ENCODE results near the gene MED13L. TPM values are rescaled to one million over a fixed set of nuclear protein-coding genes. Genes with fewer than 3 reads are reported as not detected.
A peak's percentile ranks its signal among the peaks of the same experiment; 100 is the strongest.

The MED13L gene
- total RNA-seq, 4 donors from 2014 or later, result 168 to 349 (median 246) TPM

DNA sequence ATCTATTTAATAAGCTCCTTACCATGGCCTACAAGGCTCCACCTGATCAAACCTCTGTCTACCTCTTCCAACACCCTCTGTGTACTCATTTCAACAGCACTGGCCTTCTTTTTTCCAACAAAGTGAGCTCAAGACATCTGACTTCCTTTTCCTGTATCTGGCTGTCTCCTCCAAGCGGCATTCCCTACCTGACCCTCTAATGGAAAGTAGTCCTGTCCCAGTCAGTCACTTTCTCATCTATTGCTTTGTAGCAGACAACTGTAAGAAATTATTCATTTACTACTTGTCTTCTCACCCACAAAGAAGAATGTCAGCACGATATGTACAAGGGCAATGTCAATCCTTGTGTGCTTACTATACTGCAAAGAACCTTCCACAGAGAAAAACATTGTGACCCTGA, 149.6 kb downstream of the MED13L start:
- Histone ChIP-seq H3K4me1 (peaks cover 62 to 64% of the 10 kb centered on the region in 2 donors), H3K9me3 (no peaks in the 10 kb centered on the region), H3K27me3 (no peaks in the 10 kb centered on the region), H3K36me3 (no peaks in the 10 kb centered on the region), H3K27ac (no peak overlapping the region), H3K4me3 (replicated peaks in 1 of 3) (no peak overlapping the region)
- WGBS, 2 donors, result 88 to 90% methylated on average over 2 of the region's 2 CpGs
- no peak for DNase-seq
- intact Hi-C loops (cut with DNase I), result no loop called here
- TF ChIP-seq POLR2A (IDR thresholded peaks at IDR 0.05), result no peak
- TF ChIP-seq, protein P1, sequence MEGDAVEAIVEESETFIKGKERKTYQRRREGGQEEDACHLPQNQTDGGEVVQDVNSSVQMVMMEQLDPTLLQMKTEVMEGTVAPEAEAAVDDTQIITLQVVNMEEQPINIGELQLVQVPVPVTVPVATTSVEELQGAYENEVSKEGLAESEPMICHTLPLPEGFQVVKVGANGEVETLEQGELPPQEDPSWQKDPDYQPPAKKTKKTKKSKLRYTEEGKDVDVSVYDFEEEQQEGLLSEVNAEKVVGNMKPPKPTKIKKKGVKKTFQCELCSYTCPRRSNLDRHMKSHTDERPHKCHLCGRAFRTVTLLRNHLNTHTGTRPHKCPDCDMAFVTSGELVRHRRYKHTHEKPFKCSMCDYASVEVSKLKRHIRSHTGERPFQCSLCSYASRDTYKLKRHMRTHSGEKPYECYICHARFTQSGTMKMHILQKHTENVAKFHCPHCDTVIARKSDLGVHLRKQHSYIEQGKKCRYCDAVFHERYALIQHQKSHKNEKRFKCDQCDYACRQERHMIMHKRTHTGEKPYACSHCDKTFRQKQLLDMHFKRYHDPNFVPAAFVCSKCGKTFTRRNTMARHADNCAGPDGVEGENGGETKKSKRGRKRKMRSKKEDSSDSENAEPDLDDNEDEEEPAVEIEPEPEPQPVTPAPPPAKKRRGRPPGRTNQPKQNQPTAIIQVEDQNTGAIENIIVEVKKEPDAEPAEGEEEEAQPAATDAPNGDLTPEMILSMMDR (IDR thresholded peaks at IDR 0.05), result no peak

DNA sequence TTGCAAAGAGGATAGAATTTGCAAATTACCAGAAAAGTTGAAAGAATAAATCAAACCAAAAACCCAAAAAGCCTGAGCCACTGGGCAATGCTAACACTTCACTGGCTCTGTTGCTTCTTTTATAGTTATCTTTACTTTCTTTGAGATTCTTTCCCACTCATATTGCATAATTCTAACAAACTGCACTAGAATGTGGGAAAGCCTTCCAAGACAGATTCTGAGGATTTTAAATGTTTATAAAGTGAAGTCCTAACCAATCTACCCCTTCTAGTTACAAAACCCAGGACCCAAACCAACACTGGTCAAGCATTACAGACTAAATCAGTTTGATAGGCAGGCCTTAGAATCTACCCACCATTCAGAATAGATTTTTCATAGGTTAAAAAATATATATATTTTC, 150.9 kb downstream of the MED13L start:
- TF ChIP-seq POLR2A (IDR thresholded peaks at IDR 0.05), result no peak
- TF ChIP-seq, protein P1 (IDR thresholded peaks at IDR 0.05), result no peak
- no peak for DNase-seq
- no peak overlapping the region for H3K27ac ChIP-seq
- intact Hi-C loops (cut with DNase I), result no loop called here
- no peak overlapping the region for H3K4me3 ChIP-seq (replicated peaks in 1 of 3)
- no peaks in the 10 kb centered on the region for H3K9me3 ChIP-seq
- H3K36me3 ChIP-seq, result no peaks in the 10 kb centered on the region
- no peaks in the 10 kb centered on the region for H3K27me3 ChIP-seq
- peaks cover 62 to 63% of the 10 kb centered on the region in 2 donors for H3K4me1 ChIP-seq

DNA sequence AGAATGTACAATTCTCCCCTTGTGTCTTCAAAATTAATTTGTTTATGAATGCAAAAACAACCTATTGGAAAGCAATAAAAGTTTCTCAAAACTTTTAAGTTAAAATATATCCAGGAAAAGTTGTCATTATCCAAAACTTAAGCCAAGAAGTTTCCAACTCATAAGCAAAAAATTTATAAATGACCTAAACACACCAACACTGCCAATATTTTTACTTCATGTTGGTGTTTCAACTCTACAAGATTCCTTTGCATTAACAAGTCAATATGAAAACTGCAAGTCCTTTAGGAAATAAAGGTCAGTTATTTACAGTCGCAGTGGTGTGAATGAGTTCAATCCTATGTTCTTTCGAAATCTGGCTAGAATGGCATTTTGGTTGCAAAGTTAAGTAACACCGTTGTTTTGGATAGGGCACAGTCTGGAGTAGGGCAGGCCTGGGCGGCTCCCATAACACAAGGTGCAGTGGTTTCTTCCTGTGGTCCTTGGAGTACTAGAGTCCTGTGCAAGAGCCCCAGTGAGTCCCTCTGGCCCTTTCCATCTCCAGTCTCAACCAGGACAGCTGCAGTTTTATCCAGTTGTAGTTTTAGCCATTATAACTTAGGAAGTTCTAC, 151.4 kb downstream of the MED13L start:
- TF ChIP-seq, protein P1 (IDR thresholded peaks at IDR 0.05), result no peak
- TF ChIP-seq POLR2A (IDR thresholded peaks at IDR 0.05), result no peak
- no peak overlapping the region for H3K4me3 ChIP-seq (replicated peaks in 1 of 3)
- 75 to 84% methylated on average over 4 of the region's 4 CpGs for WGBS, 2 donors
- DNase-seq, result no peak
- peaks cover 66 to 68% of the 10 kb centered on the region in 2 donors for H3K4me1 ChIP-seq
- intact Hi-C loops (cut with DNase I), result no loop called here
- no peaks in the 10 kb centered on the region for H3K27me3 ChIP-seq
- peak overlapping the region in 1 of 3 donors; percentile 19 for H3K27ac ChIP-seq
- no peaks in the 10 kb centered on the region for H3K36me3 ChIP-seq
- H3K9me3 ChIP-seq, result no peaks in the 10 kb centered on the region

DNA sequence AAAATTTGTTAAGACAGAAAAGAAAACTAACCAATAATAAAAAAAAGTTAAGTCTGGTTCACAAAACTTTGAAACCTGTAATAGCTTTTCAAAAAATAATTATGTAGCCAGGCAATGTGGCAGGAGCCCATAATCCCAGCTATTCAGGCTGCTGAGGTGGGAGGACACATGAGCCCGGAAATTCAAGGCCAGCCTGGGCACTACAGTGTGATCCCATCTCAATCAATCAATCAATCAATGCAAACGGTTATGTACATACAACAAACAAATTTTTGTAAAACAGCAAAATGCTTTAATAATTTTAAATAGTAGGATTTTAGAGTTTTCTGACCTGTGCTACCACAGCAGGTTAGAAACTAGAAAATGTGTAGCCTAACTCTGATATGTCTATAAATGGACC, 152.4 kb downstream of the MED13L start:
- no peak overlapping the region for H3K4me3 ChIP-seq (replicated peaks in 1 of 3)
- no peak for DNase-seq
- intact Hi-C loops (cut with DNase I), result no loop called here
- WGBS, 2 donors, result 87 to 93% methylated on average over 2 of the region's 2 CpGs
- TF ChIP-seq, protein P1 (IDR thresholded peaks at IDR 0.05), result no peak
- TF ChIP-seq POLR2A (IDR thresholded peaks at IDR 0.05), result no peak
- no peaks in the 10 kb centered on the region for H3K27me3 ChIP-seq
- no peak overlapping the region for H3K27ac ChIP-seq
- H3K9me3 ChIP-seq, result no peaks in the 10 kb centered on the region
- peaks cover 60 to 66% of the 10 kb centered on the region in 2 donors for H3K4me1 ChIP-seq
- no peaks in the 10 kb centered on the region for H3K36me3 ChIP-seq

DNA sequence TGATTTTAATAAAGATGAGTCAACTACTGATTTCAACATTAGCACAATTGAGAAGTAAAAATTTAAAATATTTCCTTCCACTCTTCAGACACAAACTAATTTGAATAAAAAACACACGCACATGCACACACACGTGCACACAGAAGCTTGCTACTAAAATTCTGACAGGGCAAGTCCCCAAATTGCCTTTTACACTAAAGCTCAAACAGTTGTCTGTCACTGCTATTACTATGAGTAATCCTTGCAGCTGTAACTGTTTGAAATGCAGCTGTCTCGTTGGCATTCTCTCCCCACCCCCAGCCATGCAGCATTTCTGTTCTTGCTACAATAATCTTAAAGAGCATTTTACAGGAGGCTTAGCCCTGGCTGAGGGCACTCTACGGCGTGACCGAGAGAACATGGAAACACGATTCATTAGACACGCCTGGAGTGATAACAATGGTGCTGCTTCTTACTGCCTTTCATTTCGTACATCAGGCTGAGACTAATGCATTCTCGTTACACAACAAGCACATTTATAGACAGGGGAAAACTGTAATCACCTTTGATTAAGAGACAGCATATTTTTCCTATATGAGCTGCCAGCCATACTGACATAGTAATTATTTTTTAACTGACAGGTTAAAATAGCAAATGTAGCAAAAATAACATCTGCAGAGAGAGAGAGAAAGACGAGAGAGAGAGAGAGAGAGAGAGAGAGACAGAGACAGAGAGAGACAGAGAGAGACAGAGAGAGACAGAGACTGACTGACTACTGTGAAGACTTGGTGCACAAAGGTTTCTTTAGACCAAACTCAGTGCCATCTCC, 153.8 kb downstream of the MED13L start:
- Histone ChIP-seq H3K4me3 (replicated peaks in 1 of 3) (no peak overlapping the region), H3K4me1 (peaks cover 58 to 63% of the 10 kb centered on the region in 2 donors), H3K27me3 (no peaks in the 10 kb centered on the region), H3K9me3 (no peaks in the 10 kb centered on the region), H3K27ac (peak overlapping the region in 1 of 3 donors; percentile 22), H3K36me3 (no peaks in the 10 kb centered on the region)
- intact Hi-C loops (cut with DNase I), result no loop called here
- no peak for TF ChIP-seq POLR2A (IDR thresholded peaks at IDR 0.05)
- TF ChIP-seq, protein P1 (IDR thresholded peaks at IDR 0.05), result no peak
- peak; percentile 80 to 82 for DNase-seq
- WGBS, 2 donors, result 20 to 22% methylated on average over 11 of the region's 11 CpGs

Data from thyroid gland (tissue), 4 donors.